SJCRH30 (cell line): ENCODE results near the gene PRIM2. TPM values are rescaled to one million over a fixed set of nuclear protein-coding genes. Genes with fewer than 3 reads are reported as not detected.
A peak's percentile ranks its signal among the peaks of the same experiment; 100 is the strongest.
"Not testable (repeated sequence)": the region's sequence is repeated elsewhere in the genome, so short reads cannot be mapped to it uniquely, and the experiment has no call there.

ENCODE experiments used
- DNase-seq, 2 experiments: peaks; one replicate each; pipeline ENCODE4 v3.0.0-alpha.2; 2015 to 2020
- H3K27ac ChIP-seq: fragments of 250-450 bp; sonication (Bioruptor Pico); 2 replicates; pipeline ENCODE4 v1.5.1; 2020; ENCODE audit warnings: mild to moderate bottlenecking, moderate library complexity
- H3K27me3 ChIP-seq: fragments of 250-450 bp; sonication (Bioruptor Pico); 2 replicates; pipeline ENCODE4 v1.5.1; 2020; ENCODE audit warnings: mild to moderate bottlenecking, moderate library complexity
- H3K36me3 ChIP-seq: fragments of 250-450 bp; sonication (Bioruptor Pico); 2 replicates; pipeline ENCODE4 v1.5.1; 2020; ENCODE audit warnings: mild to moderate bottlenecking, moderate library complexity
- H3K4me1 ChIP-seq: fragments of 250-450 bp; sonication (Bioruptor Pico); 2 replicates; pipeline ENCODE4 v1.5.1; 2020; ENCODE audit warnings: mild to moderate bottlenecking, moderate library complexity
- H3K4me3 ChIP-seq: fragments of 250-450 bp; sonication (Bioruptor Pico); 2 replicates; pipeline ENCODE4 v1.5.1; 2020; ENCODE audit warnings: mild to moderate bottlenecking, moderate library complexity
- H3K9me3 ChIP-seq: fragments of 250-450 bp; sonication (Bioruptor Pico); replicated peaks from 2 replicates; pipeline ENCODE4 v1.5.1; 2020; ENCODE audit warnings: mild to moderate bottlenecking, moderate library complexity
- total RNA-seq: library from RNA; depleted of rRNA; stranded (reverse); fragments of >200 nt; shearing (Covaris generic); gene quantifications from 2 replicates; pipeline ENCODE4 v1.2.3, GENCODE V29; 2014

The PRIM2 gene
- total RNA-seq, 1 experiment from 2014 or later = 33.5 TPM

- DNase-seq, H3K36me3 ChIP-seq, H3K9me3 ChIP-seq, H3K4me3 ChIP-seq, H3K27me3 ChIP-seq, H3K27ac ChIP-seq, H3K4me1 ChIP-seq: not testable (repeated sequence)
Observed at GRCh38 chr6:57510390-57510789, 193.0 kb downstream of the PRIM2 start.

GRCh38 chr6:57515171-57515570, 197.7 kb downstream of the PRIM2 start:
- H3K4me3 ChIP-seq, DNase-seq, H3K27ac ChIP-seq, H3K27me3 ChIP-seq, H3K36me3 ChIP-seq, H3K4me1 ChIP-seq, H3K9me3 ChIP-seq: not testable (repeated sequence)

DNA sequence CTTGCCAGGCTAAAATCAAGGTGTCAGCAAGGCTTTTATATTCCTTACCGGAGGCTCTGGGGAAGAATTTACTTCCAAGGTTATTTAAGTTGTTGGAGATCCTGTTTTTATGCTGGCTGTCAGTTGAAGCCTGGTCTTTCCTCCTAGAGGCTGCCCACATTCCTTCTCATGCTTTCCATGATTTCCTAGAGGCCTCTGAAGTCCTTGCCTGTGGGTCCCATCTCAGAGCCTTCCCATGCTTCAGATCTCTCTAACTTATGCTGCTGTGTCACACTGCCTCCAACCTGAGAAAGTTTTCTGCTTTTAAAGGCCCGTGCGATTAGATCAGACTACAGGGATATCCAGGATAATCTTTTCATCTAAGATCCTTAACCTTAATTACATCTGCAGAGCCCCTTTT, 198.4 kb downstream of the PRIM2 start:
- H3K4me1 ChIP-seq, H3K9me3 ChIP-seq, H3K4me3 ChIP-seq, H3K36me3 ChIP-seq, H3K27me3 ChIP-seq, H3K27ac ChIP-seq, DNase-seq: not testable (repeated sequence)

GRCh38 chr6:57516776-57517175, 199.3 kb downstream of the PRIM2 start:
- not testable (repeated sequence) for DNase-seq, H3K4me1 ChIP-seq, H3K9me3 ChIP-seq, H3K36me3 ChIP-seq, H3K27me3 ChIP-seq, H3K4me3 ChIP-seq, H3K27ac ChIP-seq

DNA sequence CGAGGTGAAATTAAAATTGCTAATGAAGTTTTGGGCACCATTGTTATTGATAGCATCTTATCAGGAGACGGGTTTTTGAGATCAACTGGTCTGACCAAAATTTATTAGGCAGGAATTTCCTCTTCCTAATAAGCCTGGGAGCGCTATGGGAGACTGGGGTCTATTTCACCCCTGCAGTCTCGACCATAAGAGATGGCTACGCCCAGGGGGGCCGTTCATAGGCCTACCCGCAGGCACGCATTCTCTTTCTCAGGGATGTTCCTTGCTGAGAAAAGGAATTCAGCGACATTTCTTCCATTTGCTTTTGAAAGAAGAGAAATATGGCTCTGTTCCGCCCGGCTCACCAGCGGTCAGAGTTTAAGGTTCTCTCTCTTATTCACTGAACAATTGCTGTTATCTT, 201.8 kb downstream of the PRIM2 start:
- H3K4me1 ChIP-seq, H3K27ac ChIP-seq, DNase-seq, H3K9me3 ChIP-seq, H3K4me3 ChIP-seq, H3K36me3 ChIP-seq, H3K27me3 ChIP-seq: not testable (repeated sequence)

GRCh38 chr6:57521085-57521484, 203.7 kb downstream of the PRIM2 start:
- not testable (repeated sequence) for DNase-seq, H3K27me3 ChIP-seq, H3K27ac ChIP-seq, H3K4me3 ChIP-seq, H3K4me1 ChIP-seq, H3K36me3 ChIP-seq, H3K9me3 ChIP-seq

- H3K27ac ChIP-seq, H3K4me3 ChIP-seq, H3K27me3 ChIP-seq, H3K36me3 ChIP-seq, DNase-seq, H3K4me1 ChIP-seq, H3K9me3 ChIP-seq: not testable (repeated sequence)
Observed at GRCh38 chr6:57523221-57523620, 205.8 kb downstream of the PRIM2 start.

DNA sequence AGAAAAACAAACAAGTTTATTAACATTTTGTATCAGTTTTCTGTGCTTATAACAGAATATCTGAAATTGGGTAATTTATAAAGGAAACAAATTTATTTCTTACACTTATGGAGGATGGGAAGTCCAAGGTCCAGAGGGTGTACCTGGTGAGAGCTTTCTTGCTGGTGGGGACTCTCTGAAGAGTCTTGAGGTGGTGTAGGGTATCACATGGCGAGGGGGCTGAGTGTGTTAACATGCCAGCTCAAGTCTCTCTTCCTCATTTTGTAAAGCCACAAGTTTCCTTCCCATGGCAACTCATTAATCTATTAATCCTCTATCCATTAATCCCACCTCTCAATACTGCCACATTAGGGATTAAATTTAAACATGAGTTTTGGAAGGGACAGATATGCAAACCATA, 212.3 kb downstream of the PRIM2 start:
- not testable (repeated sequence) for DNase-seq, H3K9me3 ChIP-seq, H3K27me3 ChIP-seq, H3K36me3 ChIP-seq, H3K4me3 ChIP-seq, H3K27ac ChIP-seq, H3K4me1 ChIP-seq

DNA sequence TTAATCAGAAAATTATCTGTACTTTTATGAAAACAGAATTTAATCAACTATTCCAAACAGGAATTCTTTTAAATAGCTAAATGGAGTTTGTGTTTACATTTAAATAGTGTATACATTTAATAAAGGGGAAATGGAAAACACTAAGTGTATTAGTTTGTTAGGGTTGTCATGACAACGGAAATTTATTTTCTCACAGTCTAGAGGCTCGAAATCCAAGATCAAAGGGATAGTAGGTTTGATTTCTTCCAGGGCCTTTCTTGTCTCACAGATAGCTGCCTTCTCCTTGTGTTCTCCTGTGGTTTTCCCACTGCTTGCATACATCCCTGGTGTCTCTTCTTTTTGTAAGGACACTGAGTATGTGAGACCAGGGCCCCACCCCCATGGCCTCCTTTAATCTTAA, 215.2 kb downstream of the PRIM2 start:
- DNase-seq, H3K4me1 ChIP-seq, H3K36me3 ChIP-seq, H3K9me3 ChIP-seq, H3K27ac ChIP-seq, H3K27me3 ChIP-seq, H3K4me3 ChIP-seq: not testable (repeated sequence)

GRCh38 chr6:57535121-57535520, 217.7 kb downstream of the PRIM2 start:
- H3K27ac ChIP-seq, H3K4me1 ChIP-seq, H3K27me3 ChIP-seq, DNase-seq, H3K9me3 ChIP-seq, H3K36me3 ChIP-seq, H3K4me3 ChIP-seq: not testable (repeated sequence)

DNA sequence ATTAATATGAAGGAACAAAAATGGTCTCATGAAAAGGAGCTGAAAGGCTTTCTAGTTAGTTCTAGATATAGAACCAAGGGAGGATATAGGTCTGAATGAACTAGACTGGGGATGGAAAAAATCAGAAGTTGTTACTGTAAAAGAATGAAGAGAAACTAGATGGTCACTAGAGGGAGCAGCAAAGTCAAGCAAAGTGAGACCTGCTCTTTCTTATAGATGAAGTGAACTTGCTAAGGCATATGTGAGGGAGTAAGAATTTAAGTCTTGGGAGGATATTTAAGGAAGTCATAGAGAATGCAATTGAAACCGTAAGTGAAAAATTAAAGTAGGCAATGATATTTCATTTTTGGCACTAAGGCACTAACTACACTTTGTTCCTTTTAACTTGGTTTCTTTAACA, 218.6 kb downstream of the PRIM2 start:
- H3K4me1 ChIP-seq, H3K36me3 ChIP-seq, H3K27ac ChIP-seq, H3K4me3 ChIP-seq, H3K27me3 ChIP-seq, H3K9me3 ChIP-seq: not testable (repeated sequence)
- peak; percentile 3 to 45 for DNase-seq

DNA sequence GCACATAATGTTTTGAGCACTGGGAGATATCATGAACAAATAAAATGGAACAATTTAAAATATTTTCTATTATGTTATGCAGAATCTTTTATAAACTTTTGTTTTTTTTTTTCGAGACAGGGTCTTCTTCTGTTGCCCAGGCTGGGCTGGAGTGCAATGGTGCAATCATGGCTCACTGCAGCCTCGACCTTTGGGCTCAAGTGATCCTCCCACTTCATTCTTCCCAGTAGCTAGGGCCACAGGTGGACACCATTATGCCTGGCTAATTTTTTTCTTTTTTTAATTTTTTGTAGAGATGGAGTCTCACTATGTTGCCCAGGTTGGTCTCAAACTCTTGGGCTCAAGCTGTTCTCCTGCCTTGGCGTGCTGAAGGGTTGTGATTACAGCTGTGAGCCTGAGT, 220.5 kb downstream of the PRIM2 start:
- not testable (repeated sequence) for H3K27ac ChIP-seq, H3K4me3 ChIP-seq, H3K4me1 ChIP-seq

GRCh38 chr6:57551961-57552360, 234.5 kb downstream of the PRIM2 start:
- not testable (repeated sequence) for H3K9me3 ChIP-seq, H3K4me3 ChIP-seq, H3K4me1 ChIP-seq, DNase-seq, H3K27ac ChIP-seq, H3K36me3 ChIP-seq, H3K27me3 ChIP-seq

More for the DNA sequence above, 220.5 kb downstream of the PRIM2 start:
- H3K9me3 ChIP-seq, H3K27me3 ChIP-seq, DNase-seq, H3K36me3 ChIP-seq: not testable (repeated sequence)

DNA sequence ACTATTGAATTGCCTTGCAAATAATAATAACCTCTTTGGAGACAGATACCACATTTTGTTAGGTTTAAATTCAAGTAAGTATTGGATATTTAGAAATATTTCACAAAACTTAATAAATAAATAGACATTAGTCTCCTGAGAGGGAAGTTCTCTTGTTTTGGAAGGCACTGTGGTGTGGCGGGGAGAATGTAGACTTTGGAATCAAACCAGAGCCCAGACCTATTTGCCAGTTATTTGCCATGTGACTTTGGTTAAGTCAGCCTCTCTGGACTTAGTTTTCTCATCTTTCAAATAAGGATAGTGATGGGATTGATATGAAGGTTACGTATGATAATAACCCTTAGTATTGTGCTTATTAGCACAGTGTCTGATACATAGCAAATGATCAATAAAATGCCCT, 240.4 kb downstream of the PRIM2 start:
- not testable (repeated sequence) for H3K36me3 ChIP-seq, H3K27me3 ChIP-seq, H3K27ac ChIP-seq, H3K4me1 ChIP-seq, H3K9me3 ChIP-seq, DNase-seq, H3K4me3 ChIP-seq

DNA sequence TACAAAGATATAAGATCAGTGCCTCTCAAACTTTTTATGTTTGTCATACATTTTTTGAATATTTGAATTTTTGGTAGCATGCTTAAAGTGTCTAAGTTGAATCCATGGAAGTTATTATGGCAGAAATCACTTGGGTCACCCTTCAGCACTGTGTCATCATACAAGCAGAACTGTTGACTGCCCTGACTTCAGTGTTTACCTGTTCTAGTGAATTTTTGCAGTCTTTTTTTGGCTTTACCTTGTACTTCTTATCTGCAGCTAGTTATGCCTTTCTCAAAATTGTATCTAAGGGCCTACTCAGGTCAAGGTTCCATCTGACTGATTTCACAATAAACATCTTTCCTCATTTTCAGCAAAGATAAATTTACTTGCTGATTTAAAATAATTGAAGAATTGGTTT, 241.7 kb downstream of the PRIM2 start:
- not testable (repeated sequence) for H3K27ac ChIP-seq, H3K36me3 ChIP-seq, H3K4me3 ChIP-seq, DNase-seq, H3K4me1 ChIP-seq, H3K9me3 ChIP-seq, H3K27me3 ChIP-seq

DNA sequence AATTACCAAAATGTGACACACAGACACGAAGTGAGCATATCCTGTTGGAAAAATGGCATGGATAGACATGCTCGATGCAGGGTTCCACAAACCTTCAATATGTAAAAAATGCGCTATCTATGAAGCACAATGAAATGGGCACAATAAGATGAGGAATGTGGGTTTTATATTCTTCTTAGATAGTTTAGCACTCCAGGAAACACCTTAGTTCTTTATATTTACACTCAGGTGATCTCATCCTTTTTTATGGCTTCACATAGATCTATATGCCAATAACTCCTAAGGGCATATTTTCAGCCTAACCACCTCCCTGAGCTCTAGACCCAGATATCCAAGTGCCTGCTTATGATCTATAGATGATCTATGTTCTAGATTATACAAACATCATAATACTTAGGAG, 244.8 kb downstream of the PRIM2 start:
- H3K36me3 ChIP-seq, DNase-seq, H3K27ac ChIP-seq, H3K4me3 ChIP-seq, H3K4me1 ChIP-seq, H3K27me3 ChIP-seq, H3K9me3 ChIP-seq: not testable (repeated sequence)

- not testable (repeated sequence) for H3K4me3 ChIP-seq, DNase-seq, H3K4me1 ChIP-seq, H3K9me3 ChIP-seq, H3K36me3 ChIP-seq, H3K27ac ChIP-seq, H3K27me3 ChIP-seq
Observed at GRCh38 chr6:57572119-57572518, 254.7 kb downstream of the PRIM2 start.
